ENCODE data around the gene RCAN2.

DNA sequence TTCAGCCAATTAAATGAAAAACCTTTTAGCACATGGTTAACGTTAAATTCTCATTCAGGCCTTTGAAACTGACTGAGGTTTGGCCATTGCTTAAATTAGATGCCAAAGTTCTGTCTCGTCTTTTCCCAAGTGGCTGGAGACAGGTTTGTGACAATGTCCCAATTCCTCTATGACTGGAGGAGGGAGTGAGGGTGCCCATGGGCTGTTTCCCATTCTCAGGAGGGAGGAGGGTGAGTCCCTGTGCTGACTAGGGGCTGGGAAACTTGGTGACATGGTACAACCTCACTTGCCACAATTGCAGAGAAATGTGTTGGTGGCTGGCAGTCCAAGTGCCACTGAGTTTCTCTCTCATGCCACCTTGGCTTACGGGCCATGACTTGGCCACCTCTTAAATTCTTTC lies 256.5 kb downstream of the RCAN2 start:
- TF ChIP-seq TAF1 (IDR thresholded peaks at IDR 0.05; ENCODE audit: borderline replicate concordance, insufficient read depth, low read length) (no peak), POLR2AphosphoS5 (IDR thresholded peaks at IDR 0.05; ENCODE audit: low read depth, low read length) (no peak), SIN3A (IDR thresholded peaks at IDR 0.05; ENCODE audit: borderline replicate concordance, insufficient read depth, low read length) (no peak), FOXP2 (optimal IDR thresholded peaks at IDR 0.05; ENCODE audit: borderline replicate concordance, extremely low read depth, extremely low read length, insufficient read depth) (no peak)
- TF ChIP-seq, protein P1, sequence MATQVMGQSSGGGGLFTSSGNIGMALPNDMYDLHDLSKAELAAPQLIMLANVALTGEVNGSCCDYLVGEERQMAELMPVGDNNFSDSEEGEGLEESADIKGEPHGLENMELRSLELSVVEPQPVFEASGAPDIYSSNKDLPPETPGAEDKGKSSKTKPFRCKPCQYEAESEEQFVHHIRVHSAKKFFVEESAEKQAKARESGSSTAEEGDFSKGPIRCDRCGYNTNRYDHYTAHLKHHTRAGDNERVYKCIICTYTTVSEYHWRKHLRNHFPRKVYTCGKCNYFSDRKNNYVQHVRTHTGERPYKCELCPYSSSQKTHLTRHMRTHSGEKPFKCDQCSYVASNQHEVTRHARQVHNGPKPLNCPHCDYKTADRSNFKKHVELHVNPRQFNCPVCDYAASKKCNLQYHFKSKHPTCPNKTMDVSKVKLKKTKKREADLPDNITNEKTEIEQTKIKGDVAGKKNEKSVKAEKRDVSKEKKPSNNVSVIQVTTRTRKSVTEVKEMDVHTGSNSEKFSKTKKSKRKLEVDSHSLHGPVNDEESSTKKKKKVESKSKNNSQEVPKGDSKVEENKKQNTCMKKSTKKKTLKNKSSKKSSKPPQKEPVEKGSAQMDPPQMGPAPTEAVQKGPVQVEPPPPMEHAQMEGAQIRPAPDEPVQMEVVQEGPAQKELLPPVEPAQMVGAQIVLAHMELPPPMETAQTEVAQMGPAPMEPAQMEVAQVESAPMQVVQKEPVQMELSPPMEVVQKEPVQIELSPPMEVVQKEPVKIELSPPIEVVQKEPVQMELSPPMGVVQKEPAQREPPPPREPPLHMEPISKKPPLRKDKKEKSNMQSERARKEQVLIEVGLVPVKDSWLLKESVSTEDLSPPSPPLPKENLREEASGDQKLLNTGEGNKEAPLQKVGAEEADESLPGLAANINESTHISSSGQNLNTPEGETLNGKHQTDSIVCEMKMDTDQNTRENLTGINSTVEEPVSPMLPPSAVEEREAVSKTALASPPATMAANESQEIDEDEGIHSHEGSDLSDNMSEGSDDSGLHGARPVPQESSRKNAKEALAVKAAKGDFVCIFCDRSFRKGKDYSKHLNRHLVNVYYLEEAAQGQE (IDR thresholded peaks at IDR 0.05; ENCODE audit: insufficient read depth in 1 of 2, low read depth in 2 of 2, low read length in 2 of 2): no peak

Measured in PFSK-1 (cell line).